Panc1 (cell line): ENCODE data around the gene GPSM1.

ENCODE experiments used
- POLR2AphosphoS5 ChIP-seq: IDR thresholded peaks from 2 replicates; pipeline ENCODE4 v1.6.1; 2012; ENCODE audit warnings: mild to moderate bottlenecking, low read depth, low read length, moderate library complexity
- SIN3A ChIP-seq: IDR thresholded peaks from 2 replicates; pipeline ENCODE4 v1.6.1; 2012; ENCODE audit warnings: low read depth, mild to moderate bottlenecking, low read length, moderate library complexity, borderline replicate concordance; ENCODE audit not compliant: insufficient read depth
- TF ChIP-seq, protein P1 (sequence below): fragments of 450-650 bp; IDR thresholded peaks from 2 replicates; pipeline ENCODE4 v1.5.1; 2017; ENCODE audit warnings: mild to moderate bottlenecking
- TF ChIP-seq, protein P2 (sequence below), 2 experiments: IDR thresholded peaks; 2 replicates each; pipeline ENCODE4 v1.6.1; 2011 to 2012; ENCODE audit warnings: low read depth in 2 of 2, control low read depth in 1 of 2, low read length in 1 of 2, mild to moderate bottlenecking in 1 of 2, moderate library complexity in 1 of 2; ENCODE audit not compliant: insufficient read depth in 1 of 2

DNA sequence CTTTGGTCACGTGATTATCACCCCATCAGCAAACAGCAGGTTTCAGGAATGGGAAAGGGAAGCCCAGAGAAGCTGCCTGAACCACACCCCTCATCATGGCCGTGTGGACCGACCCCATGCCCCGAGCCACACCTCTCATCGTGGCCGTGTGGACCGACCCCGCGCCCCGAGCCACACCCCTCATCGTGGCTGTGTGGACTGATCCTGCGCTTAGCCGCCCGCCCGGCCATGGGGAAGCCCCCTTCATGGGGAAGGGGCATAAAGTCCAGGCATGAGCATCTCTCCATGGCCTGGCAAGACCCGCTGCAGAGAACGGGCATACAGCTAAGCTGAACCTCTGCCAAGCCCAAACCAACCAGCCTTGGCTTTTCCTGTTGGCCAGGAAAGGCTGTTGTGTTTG, 66.2 kb downstream of the GPSM1 start:
- TF ChIP-seq, protein P1, sequence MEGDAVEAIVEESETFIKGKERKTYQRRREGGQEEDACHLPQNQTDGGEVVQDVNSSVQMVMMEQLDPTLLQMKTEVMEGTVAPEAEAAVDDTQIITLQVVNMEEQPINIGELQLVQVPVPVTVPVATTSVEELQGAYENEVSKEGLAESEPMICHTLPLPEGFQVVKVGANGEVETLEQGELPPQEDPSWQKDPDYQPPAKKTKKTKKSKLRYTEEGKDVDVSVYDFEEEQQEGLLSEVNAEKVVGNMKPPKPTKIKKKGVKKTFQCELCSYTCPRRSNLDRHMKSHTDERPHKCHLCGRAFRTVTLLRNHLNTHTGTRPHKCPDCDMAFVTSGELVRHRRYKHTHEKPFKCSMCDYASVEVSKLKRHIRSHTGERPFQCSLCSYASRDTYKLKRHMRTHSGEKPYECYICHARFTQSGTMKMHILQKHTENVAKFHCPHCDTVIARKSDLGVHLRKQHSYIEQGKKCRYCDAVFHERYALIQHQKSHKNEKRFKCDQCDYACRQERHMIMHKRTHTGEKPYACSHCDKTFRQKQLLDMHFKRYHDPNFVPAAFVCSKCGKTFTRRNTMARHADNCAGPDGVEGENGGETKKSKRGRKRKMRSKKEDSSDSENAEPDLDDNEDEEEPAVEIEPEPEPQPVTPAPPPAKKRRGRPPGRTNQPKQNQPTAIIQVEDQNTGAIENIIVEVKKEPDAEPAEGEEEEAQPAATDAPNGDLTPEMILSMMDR: no peak
- TF ChIP-seq SIN3A (no peak), POLR2AphosphoS5 (no peak)
- TF ChIP-seq, protein P2, sequence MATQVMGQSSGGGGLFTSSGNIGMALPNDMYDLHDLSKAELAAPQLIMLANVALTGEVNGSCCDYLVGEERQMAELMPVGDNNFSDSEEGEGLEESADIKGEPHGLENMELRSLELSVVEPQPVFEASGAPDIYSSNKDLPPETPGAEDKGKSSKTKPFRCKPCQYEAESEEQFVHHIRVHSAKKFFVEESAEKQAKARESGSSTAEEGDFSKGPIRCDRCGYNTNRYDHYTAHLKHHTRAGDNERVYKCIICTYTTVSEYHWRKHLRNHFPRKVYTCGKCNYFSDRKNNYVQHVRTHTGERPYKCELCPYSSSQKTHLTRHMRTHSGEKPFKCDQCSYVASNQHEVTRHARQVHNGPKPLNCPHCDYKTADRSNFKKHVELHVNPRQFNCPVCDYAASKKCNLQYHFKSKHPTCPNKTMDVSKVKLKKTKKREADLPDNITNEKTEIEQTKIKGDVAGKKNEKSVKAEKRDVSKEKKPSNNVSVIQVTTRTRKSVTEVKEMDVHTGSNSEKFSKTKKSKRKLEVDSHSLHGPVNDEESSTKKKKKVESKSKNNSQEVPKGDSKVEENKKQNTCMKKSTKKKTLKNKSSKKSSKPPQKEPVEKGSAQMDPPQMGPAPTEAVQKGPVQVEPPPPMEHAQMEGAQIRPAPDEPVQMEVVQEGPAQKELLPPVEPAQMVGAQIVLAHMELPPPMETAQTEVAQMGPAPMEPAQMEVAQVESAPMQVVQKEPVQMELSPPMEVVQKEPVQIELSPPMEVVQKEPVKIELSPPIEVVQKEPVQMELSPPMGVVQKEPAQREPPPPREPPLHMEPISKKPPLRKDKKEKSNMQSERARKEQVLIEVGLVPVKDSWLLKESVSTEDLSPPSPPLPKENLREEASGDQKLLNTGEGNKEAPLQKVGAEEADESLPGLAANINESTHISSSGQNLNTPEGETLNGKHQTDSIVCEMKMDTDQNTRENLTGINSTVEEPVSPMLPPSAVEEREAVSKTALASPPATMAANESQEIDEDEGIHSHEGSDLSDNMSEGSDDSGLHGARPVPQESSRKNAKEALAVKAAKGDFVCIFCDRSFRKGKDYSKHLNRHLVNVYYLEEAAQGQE (IDR thresholded peaks at IDR 0.05; ENCODE audit: insufficient read depth in 1 of 2, low read depth in 2 of 2, low read length in 1 of 2): no peak
